GM21390 (cell line): ENCODE measurements around the gene CSAG3.
"Not testable (repeated sequence)": the region's sequence is repeated elsewhere in the genome, so short reads cannot be mapped to it uniquely, and the experiment has no call there.

Source experiments
- ATAC-seq: cut with Tn5 transposase; IDR thresholded peaks from one replicate; pipeline ENCODE4 v1.9.1; 2021; ENCODE audit not compliant: unreplicated experiment

The CSAG3 gene

GRCh38 chrX:152758918-152759317 is at the start of gene CSAG3:
CSAG3 (plus strand) TSS chrX:152759218.
- not testable (repeated sequence) for ATAC-seq

GRCh38 chrX:152713195-152713594 is 45.8 kb upstream of the CSAG3 start:
- ATAC-seq, result not testable (repeated sequence)

- ATAC-seq, result not testable (repeated sequence)
Observed at GRCh38 chrX:152713815-152714787, 44.9 kb upstream of the CSAG3 start, which contains the start of gene MAGEA2B. MAGEA2B (plus strand) TSS chrX:152714628; CDS start chrX:152717107, 2,479 bp downstream.

- ATAC-seq, result no peak
Observed at GRCh38 chrX:152725409-152725808, 33.6 kb upstream of the CSAG3 start.

GRCh38 chrX:152733261-152733975 is 25.6 kb upstream of the CSAG3 start, which contains the start of the genes CSAG1 and MAGEA12:
CSAG1 (minus strand) TSS chrX:152733721; CDS start chrX:152732460, 1,261 bp downstream.
MAGEA12 (plus strand) TSS chrX:152733757; CDS start chrX:152736162, 2,405 bp downstream.
- no peak for ATAC-seq

GRCh38 chrX:152734143-152734858 is 24.7 kb upstream of the CSAG3 start:
- ATAC-seq, result not testable (repeated sequence)

- no peak for ATAC-seq
Observed at GRCh38 chrX:152735101-152735500, 23.9 kb upstream of the CSAG3 start.

- ATAC-seq, result no peak
Observed at GRCh38 chrX:152735860-152736511, 23.0 kb upstream of the CSAG3 start.

- ATAC-seq, result not testable (repeated sequence)
Observed at GRCh38 chrX:152736528-152736927, 22.5 kb upstream of the CSAG3 start.

- no peak for ATAC-seq
Observed at GRCh38 chrX:152738560-152738959, 20.5 kb upstream of the CSAG3 start.

- not testable (repeated sequence) for ATAC-seq
Observed at GRCh38 chrX:152753686-152754650, 5.0 kb upstream of the CSAG3 start, which contains the start of gene MAGEA2. MAGEA2 (minus strand) TSS chrX:152753842; CDS start chrX:152751363, 2,479 bp downstream.

GRCh38 chrX:152754871-152755270 is 4.1 kb upstream of the CSAG3 start:
- not testable (repeated sequence) for ATAC-seq

GRCh38 chrX:152759544-152759943 is 526 bp downstream of the CSAG3 start:
- not testable (repeated sequence) for ATAC-seq

- ATAC-seq, result not testable (repeated sequence)
Observed at GRCh38 chrX:152761582-152761981, 2.6 kb downstream of the CSAG3 start.

GRCh38 chrX:152766562-152766961 is 7.5 kb downstream of the CSAG3 start:
- ATAC-seq, result not testable (repeated sequence)

- not testable (repeated sequence) for ATAC-seq
Observed at GRCh38 chrX:152769549-152770289, 10.7 kb downstream of the CSAG3 start, which contains the start of gene MAGEA6. MAGEA6 (minus strand) TSS chrX:152769689; CDS start chrX:152767650, 2,039 bp downstream.

- ATAC-seq, result peak; percentile 71
Observed at GRCh38 chrX:152787062-152787461, 28.0 kb downstream of the CSAG3 start.

GRCh38 chrX:152798945-152799344 is 39.9 kb downstream of the CSAG3 start:
- ATAC-seq, result no peak
